ENCODE measurements around the gene MBOAT2.

MBOAT2 gene

GRCh38 chr2:8853426-8853825, 150.1 kb downstream of the MBOAT2 start:
- no peak for DNase-seq (ENCODE audit: low read depth)
- no peak for TF ChIP-seq CTCF (IDR thresholded peaks at IDR 0.05; ENCODE audit: control insufficient read depth, insufficient read depth, low read depth, low read length, missing control alignments)
- no peak overlapping the region for H3K4me3 ChIP-seq (ENCODE audit: control insufficient read depth, low read depth, low read length)

- DNase-seq (ENCODE audit: low read depth), result no peak
- no peak for TF ChIP-seq CTCF (IDR thresholded peaks at IDR 0.05; ENCODE audit: control insufficient read depth, insufficient read depth, low read depth, low read length, missing control alignments)
- H3K4me3 ChIP-seq (ENCODE audit: control insufficient read depth, low read depth, low read length), result no peak overlapping the region
Observed at GRCh38 chr2:8851811-8852560, 151.5 kb downstream of the MBOAT2 start.

- H3K4me3 ChIP-seq (ENCODE audit: control insufficient read depth, low read depth, low read length), result no peak overlapping the region
- no peak for DNase-seq (ENCODE audit: low read depth)
- no peak for TF ChIP-seq CTCF (IDR thresholded peaks at IDR 0.05; ENCODE audit: control insufficient read depth, insufficient read depth, low read depth, low read length, missing control alignments)
Observed at GRCh38 chr2:8850845-8851487, 152.5 kb downstream of the MBOAT2 start.

GRCh38 chr2:8849327-8849726, 154.2 kb downstream of the MBOAT2 start:
- H3K4me3 ChIP-seq (ENCODE audit: control insufficient read depth, low read depth, low read length), result no peak overlapping the region
- TF ChIP-seq CTCF (IDR thresholded peaks at IDR 0.05; ENCODE audit: control insufficient read depth, insufficient read depth, low read depth, low read length, missing control alignments), result no peak
- DNase-seq (ENCODE audit: low read depth), result peak; percentile 21

- no peak for DNase-seq (ENCODE audit: low read depth)
- no peak overlapping the region for H3K4me3 ChIP-seq (ENCODE audit: control insufficient read depth, low read depth, low read length)
- TF ChIP-seq CTCF (IDR thresholded peaks at IDR 0.05; ENCODE audit: control insufficient read depth, insufficient read depth, low read depth, low read length, missing control alignments), result no peak
Observed at GRCh38 chr2:8848328-8849100, 155.0 kb downstream of the MBOAT2 start.

GRCh38 chr2:8847400-8847799, 156.1 kb downstream of the MBOAT2 start:
- no peak for DNase-seq (ENCODE audit: low read depth)
- TF ChIP-seq CTCF (IDR thresholded peaks at IDR 0.05; ENCODE audit: control insufficient read depth, insufficient read depth, low read depth, low read length, missing control alignments), result no peak
- H3K4me3 ChIP-seq (ENCODE audit: control insufficient read depth, low read depth, low read length), result no peak overlapping the region

All from AG09309 (cell line).